H1 (cell line): ENCODE results near the gene LEKR1. TPM values are rescaled to one million over a fixed set of nuclear protein-coding genes. Genes with fewer than 3 reads are reported as not detected.

ENCODE experiments used
- CTCF ChIA-PET: fragments of 300-600 bp; sonication (Branson Sonifier 250); formaldehyde crosslinking; loops from one replicate; lab custom pipeline; 2021; ENCODE audit not compliant: partially characterized antibody; lab: Charles Lee
- POLR2A ChIA-PET: fragments of 300-600 bp; sonication (Branson Sonifier 250); formaldehyde crosslinking; loops from one replicate; lab custom pipeline; 2021; ENCODE audit warnings: inconsistent platforms; ENCODE audit not compliant: partially characterized antibody; lab: Charles Lee
- DNase-seq, 2 experiments: peaks; one replicate each; pipeline versions ENCODE4 v3.0.0 to v3.0.0-alpha.2; 2010 to 2022; ENCODE audit warnings: low spot score in 2 of 2, low read depth in 1 of 2, mixed read lengths in 1 of 2
- FAIRE-seq: peaks from 2 replicates; lab custom pipeline; 2011; peaks lifted over from hg19 to GRCh38; lab: Jason Lieb, UNC
- H2AFZ ChIP-seq: 2 replicates; pipeline ENCODE4 v1.8.1; 2012; ENCODE audit warnings: low read length, inconsistent platforms
- H2AK5ac ChIP-seq: 2 replicates; pipeline ENCODE4 v1.6.1; 2013; ENCODE audit warnings: low read depth, low read length
- H2BK120ac ChIP-seq: replicated peaks from 2 replicates; pipeline ENCODE3; 2013; ENCODE audit warnings: low read depth, low read length, inconsistent platforms
- H2BK12ac ChIP-seq: 2 replicates; pipeline ENCODE4 v1.6.1; 2013; ENCODE audit warnings: low read depth, low read length
- H2BK15ac ChIP-seq: 2 replicates; pipeline ENCODE4 v1.6.1; 2013; ENCODE audit warnings: low read length
- H2BK20ac ChIP-seq: 2 replicates; pipeline ENCODE4 v1.6.1; 2013; ENCODE audit warnings: low read length
- H2BK5ac ChIP-seq: 2 replicates; pipeline ENCODE4 v1.6.1; 2013; ENCODE audit warnings: low read depth, low read length
- H3K14ac ChIP-seq: 2 replicates; pipeline ENCODE4 v1.6.1; 2013; ENCODE audit warnings: inconsistent platforms; ENCODE audit not compliant: insufficient read length
- H3K18ac ChIP-seq: 2 replicates; pipeline ENCODE4 v1.6.1; 2013; ENCODE audit warnings: low read length; ENCODE audit errors: extremely low read depth
- H3K23ac ChIP-seq: 2 replicates; pipeline ENCODE4 v1.6.1; 2013; ENCODE audit warnings: inconsistent platforms; ENCODE audit not compliant: insufficient read length
- H3K23me2 ChIP-seq: 2 replicates; pipeline ENCODE4 v1.6.1; 2013; ENCODE audit warnings: low read depth, low read length
- H3K27ac ChIP-seq: 2 replicates; pipeline ENCODE4 v1.6.1; 2011; ENCODE audit warnings: low read depth, low read length, inconsistent platforms
- H3K27me3 ChIP-seq, 4 experiments: replicated peaks in 1 of 4; 1 replicate in 1 of 4; 2 replicates in 3 of 4; pipeline versions ENCODE4 v1.6.1 to v1.8.1; 2011 to 2013; ENCODE audit warnings: low read length in 3 of 4, mild to moderate bottlenecking in 3 of 4, inconsistent platforms in 2 of 4, mixed read lengths in 2 of 4, moderate library complexity in 1 of 4; ENCODE audit not compliant: control insufficient read depth in 3 of 4, insufficient read depth in 3 of 4; ENCODE audit errors: extremely low read depth in 1 of 4
- H3K36me3 ChIP-seq, 4 experiments: 2 replicates each; pipeline versions ENCODE4 v1.6.1 to v1.8.1; 2011 to 2013; ENCODE audit warnings: mild to moderate bottlenecking in 4 of 4, low read length in 3 of 4, moderate library complexity in 2 of 4, control low read depth in 1 of 4, inconsistent platforms in 1 of 4; ENCODE audit not compliant: insufficient read depth in 4 of 4, control insufficient read depth in 2 of 4
- H3K4ac ChIP-seq: replicated peaks from 2 replicates; pipeline ENCODE3; 2013; ENCODE audit warnings: low read length, low read depth, mixed read lengths, inconsistent platforms; ENCODE audit not compliant: insufficient read length
- H3K4me1 ChIP-seq, 4 experiments: replicated peaks in 1 of 4; 1 replicate in 1 of 4; 2 replicates in 3 of 4; pipeline versions ENCODE4 v1.6.1 to v1.8.1; 2011 to 2013; ENCODE audit warnings: low read length in 3 of 4, inconsistent platforms in 2 of 4, mixed read lengths in 1 of 4; ENCODE audit not compliant: insufficient read depth in 4 of 4, control insufficient read depth in 3 of 4
- H3K4me2 ChIP-seq, 2 experiments: 2 replicates each; pipeline versions ENCODE4 v1.6.1 to v1.8.1; 2011 to 2013; ENCODE audit warnings: low read depth in 2 of 2, low read length in 2 of 2, control low read depth in 1 of 2, inconsistent platforms in 1 of 2, mild to moderate bottlenecking in 1 of 2; ENCODE audit not compliant: insufficient read depth in 1 of 2
- H3K4me3 ChIP-seq, 4 experiments: fragments of 200-600, 300-600 bp in 1 of 4; sonication (generic), shearing (Covaris generic), sonication (Bioruptor Twin) in 1 of 4; 2 replicates each; pipeline versions ENCODE4 v1.5.1 to v1.8.1; 2011 to 2016; ENCODE audit warnings: low read length in 4 of 4, low read depth in 3 of 4, control low read depth in 2 of 4, inconsistent platforms in 2 of 4, mild to moderate bottlenecking in 2 of 4, mixed read lengths in 1 of 4, moderate library complexity in 1 of 4; ENCODE audit not compliant: insufficient read depth in 2 of 4; ENCODE audit errors: extremely low read depth in 1 of 4
- H3K56ac ChIP-seq: replicated peaks from 2 replicates; pipeline ENCODE3; 2013; ENCODE audit warnings: low read depth, mild to moderate bottlenecking, mixed read lengths, low read length, inconsistent platforms; ENCODE audit not compliant: insufficient read length
- H3K79me1 ChIP-seq: 2 replicates; pipeline ENCODE4 v1.6.1; 2013; ENCODE audit warnings: low read depth, low read length, control low read depth
- H3K79me2 ChIP-seq, 2 experiments: 2 replicates each; pipeline versions ENCODE4 v1.6.1 to v1.8.1; 2012 to 2013; ENCODE audit warnings: low read length in 2 of 2, mild to moderate bottlenecking in 2 of 2, inconsistent platforms in 1 of 2; ENCODE audit not compliant: insufficient read depth in 2 of 2, control insufficient read depth in 1 of 2
- H3K9ac ChIP-seq, 4 experiments: replicated peaks in 1 of 4; 1 replicate in 1 of 4; 2 replicates in 3 of 4; pipeline versions ENCODE4 v1.6.1 to v1.8.1; 2011 to 2013; ENCODE audit warnings: low read depth in 3 of 4, low read length in 3 of 4, control low read depth in 2 of 4, mild to moderate bottlenecking in 2 of 4, moderate library complexity in 2 of 4, inconsistent platforms in 1 of 4; ENCODE audit errors: extremely low read depth in 1 of 4
- H3K9me3 ChIP-seq, 2 experiments: 2 replicates each; pipeline versions ENCODE4 v1.6.1 to v1.8.1; 2012 to 2013; ENCODE audit warnings: mild to moderate bottlenecking in 2 of 2, moderate library complexity in 2 of 2, control low read depth in 1 of 2, inconsistent platforms in 1 of 2, low read depth in 1 of 2, low read length in 1 of 2, mixed read lengths in 1 of 2; ENCODE audit not compliant: insufficient read depth in 2 of 2
- H4K20me1 ChIP-seq, 2 experiments: replicated peaks in 1 of 2; 2 replicates each; pipeline versions ENCODE3 to v1.8.1; 2011 to 2013; ENCODE audit warnings: inconsistent platforms in 2 of 2, low read length in 2 of 2, mild to moderate bottlenecking in 1 of 2; ENCODE audit not compliant: insufficient read depth in 2 of 2, control insufficient read depth in 1 of 2
- H4K5ac ChIP-seq: 2 replicates; pipeline ENCODE4 v1.6.1; 2013; ENCODE audit warnings: low read length, low read depth, mixed read lengths, inconsistent platforms; ENCODE audit not compliant: insufficient read length
- H4K8ac ChIP-seq: 2 replicates; pipeline ENCODE4 v1.8.0; 2013; ENCODE audit warnings: mild to moderate bottlenecking, moderate library complexity, low read length, inconsistent platforms; ENCODE audit not compliant: insufficient read depth; ENCODE audit errors: extremely low read depth
- H4K91ac ChIP-seq: replicated peaks from 2 replicates; pipeline ENCODE3; 2013; ENCODE audit warnings: low read length, mixed read lengths, inconsistent platforms; ENCODE audit not compliant: insufficient read length
- BRCA1 ChIP-seq: IDR thresholded peaks from 2 replicates; pipeline ENCODE4 v1.6.1; 2012; ENCODE audit warnings: low read depth, low read length, improper control_type of control experiment
- CBX8 ChIP-seq: fragments of 300-800, 300-1000 bp; sonication (generic); IDR thresholded peaks from 2 replicates; pipeline ENCODE4 v1.7.1; 2016; ENCODE audit warnings: low read depth, low read length, borderline replicate concordance
- CTCF ChIP-seq, 3 experiments: IDR thresholded peaks; 1 replicate in 2 of 3; 2 replicates in 1 of 3; pipeline versions ENCODE4 v1.5.1 to v1.6.1; 2011; ENCODE audit warnings: low read length in 3 of 3, mild to moderate bottlenecking in 3 of 3, inconsistent platforms in 2 of 3, low read depth in 1 of 3, moderate library complexity in 1 of 3; ENCODE audit not compliant: insufficient read depth in 1 of 3; ENCODE audit errors: control extremely low read depth in 1 of 3
- EGR1 ChIP-seq: IDR thresholded peaks from 2 replicates; pipeline ENCODE4 v1.6.1; 2011; ENCODE audit warnings: low read depth, low read length, borderline replicate concordance
- RBBP5 ChIP-seq: IDR thresholded peaks from 2 replicates; pipeline ENCODE4 v1.7.1; 2012; ENCODE audit warnings: low read depth, mild to moderate bottlenecking, inconsistent platforms, low read length, moderate library complexity, borderline replicate concordance
- RXRA ChIP-seq: IDR thresholded peaks from 2 replicates; pipeline ENCODE4 v1.6.1; 2011; ENCODE audit warnings: low read depth, mild to moderate bottlenecking, low read length, moderate library complexity; ENCODE audit not compliant: insufficient read depth
- SRF ChIP-seq: IDR thresholded peaks from 2 replicates; pipeline ENCODE4 v1.6.1; 2011; ENCODE audit warnings: mild to moderate bottlenecking, low read depth, low read length, moderate library complexity
- TAF1 ChIP-seq: IDR thresholded peaks from 2 replicates; pipeline ENCODE4 v1.6.1; 2011; ENCODE audit warnings: mild to moderate bottlenecking, low read depth, low read length
- TBP ChIP-seq: IDR thresholded peaks from 2 replicates; pipeline ENCODE4 v1.6.1; 2011; ENCODE audit warnings: low read depth, low read length, improper control_type of control experiment
- USF2 ChIP-seq: IDR thresholded peaks from 2 replicates; pipeline ENCODE4 v1.6.1; 2011; ENCODE audit warnings: low read length, improper control_type of control experiment
- YY1 ChIP-seq: IDR thresholded peaks from 2 replicates; pipeline ENCODE4 v1.6.1; 2011; ENCODE audit warnings: low read depth, mild to moderate bottlenecking, low read length
- WGBS, 2 experiments: shearing (Covaris generic) in 1 of 2; methylation state at CpG; one replicate each; pipeline versions ENCODE4 v1.1.6 to v1.1.7; 2013 to 2015; ENCODE audit warnings: low lambda C conversion rate in 2 of 2, mixed read lengths in 2 of 2, inconsistent platforms in 1 of 2, low coverage in 1 of 2, missing lambda C conversion rate in 1 of 2; ENCODE audit not compliant: insufficient replicate concordance in 2 of 2, insufficient coverage in 1 of 2, insufficient read length in 1 of 2; ENCODE audit errors: extremely low coverage in 1 of 2, missing lambda C conversion rate in 1 of 2; 5-methylcytosine and 5-hydroxymethylcytosine counted together
- polyA plus RNA-seq, 7 experiments: library from polyadenylated mRNA; depleted of rRNA in 3 of 7; stranded (reverse) in 5 of 7; unstranded in 2 of 7; fragments of >200 nt in 5 of 7; fragments of 200-250 nt in 2 of 7; gene quantifications; 1 replicate in 5 of 7; 2 replicates in 1 of 7; 4 replicates in 1 of 7; pipeline versions ENCODE4 v1.2.1 to v1.2.3, GENCODE V29; 2011 to 2013; ENCODE audit warnings: missing spikeins in 2 of 7, mixed read lengths in 2 of 7
- total RNA-seq: library from RNA; stranded (reverse); fragmentation: NEBNext Ultra II Directional; extraction: Animal tissue kit (Norgen Biotek cat#: 25700); gene quantifications from 2 replicates; pipeline ENCODE4 v1.2.1, GENCODE V29; 2021

The LEKR1 gene
- total and polyA plus RNA-seq, 2 of the 8 experiments (the other 6 are each of a cell fraction or from before 2014, with no cell fraction given), result 0.08 TPM; not detected in 1

GRCh38 chr3:157026091-157026490, 199.9 kb downstream of the LEKR1 start:
- CTCF ChIA-PET, result interaction anchor here (1.0 kb wide), 1 partner anchor 140 kb away, joined by 5 read pairs; no protein-coding TSS in a partner anchor
- Histone ChIP-seq H4K8ac (no peak overlapping the region), H3K79me2 (no peaks in the 10 kb centered on the region), H4K20me1 (no peaks in the 10 kb centered on the region), H3K4me3 (no peak overlapping the region), H3K56ac (no peak overlapping the region), H2BK120ac (no peak overlapping the region), H3K23ac (no peak overlapping the region), H2BK20ac (no peak overlapping the region), H3K9ac (no peak overlapping the region), H3K9me3 (no peaks in the 10 kb centered on the region), H2BK12ac (no peak overlapping the region), H3K36me3 (no peaks in the 10 kb centered on the region), H2AFZ (no peak overlapping the region; the same call in 1 of the 2 replicates), H2AK5ac (no peak overlapping the region), H3K23me2 (no peaks in the 10 kb centered on the region), H2BK5ac (no peak overlapping the region), H4K5ac (no peak overlapping the region), H3K4ac (no peak overlapping the region), H3K4me2 (no peak overlapping the region), H4K91ac (no peak overlapping the region), H3K4me1 (no peaks in the 10 kb centered on the region), H3K79me1 (no peaks in the 10 kb centered on the region), H2BK15ac (no peak overlapping the region), H3K27me3 (no peaks in the 10 kb centered on the region), H3K27ac (no peak overlapping the region), H3K18ac (no peak overlapping the region), H3K14ac (no peak overlapping the region)
- FAIRE-seq, result no peak
- no peak for DNase-seq
- POLR2A ChIA-PET, result interaction anchor here (0.6 kb wide), 1 partner anchor 1160 kb away, joined by 3 read pairs; no protein-coding TSS in a partner anchor
- 91% methylated on average over 1 of the region's 1 CpG; no CpG with 5 or more reads in 1 of the 2 experiments for WGBS, 2 experiments
- TF ChIP-seq YY1 (no peak), RBBP5 (no peak), EGR1 (no peak), CBX8 (no peak), USF2 (no peak), TBP (no peak), CTCF (IDR thresholded peaks at IDR 0.05; ENCODE audit: control extremely low read depth in 1 of 3, insufficient read depth in 1 of 3, low read depth in 1 of 3, low read length in 3 of 3) (no peak), TAF1 (no peak), BRCA1 (no peak), SRF (no peak), RXRA (no peak)
